ENCODE results near the gene PCBP3.
"Not testable (repeated sequence)": the region's sequence is repeated elsewhere in the genome, so short reads cannot be mapped to it uniquely, and the experiment has no call there.

Gene PCBP3

GRCh38 chr21:45874716-45875415 is 231.3 kb downstream of the PCBP3 start:
- no peak for TF ChIP-seq JUND (IDR thresholded peaks at IDR 0.05; ENCODE audit: low read depth)
- no peak for DNase-seq (ENCODE audit: low read depth in 1 of 2, low spot score in 1 of 2)
- in situ Hi-C loops (cut with HindIII; ENCODE audit: low pct_unique_long_range_greater_than_20kb, low sequenced_read_pairs) = no loop called here

GRCh38 chr21:45875416-45875760 is 231.9 kb downstream of the PCBP3 start:
- DNase-seq (ENCODE audit: low read depth in 1 of 2, low spot score in 1 of 2) = no peak
- no peak for TF ChIP-seq JUND (IDR thresholded peaks at IDR 0.05; ENCODE audit: low read depth)
- in situ Hi-C loops (cut with HindIII; ENCODE audit: low pct_unique_long_range_greater_than_20kb, low sequenced_read_pairs) = no loop called here

- TF ChIP-seq JUND (IDR thresholded peaks at IDR 0.05; ENCODE audit: low read depth) = no peak
- in situ Hi-C loops (cut with HindIII; ENCODE audit: low pct_unique_long_range_greater_than_20kb, low sequenced_read_pairs) = no loop called here
Measured at GRCh38 chr21:45875881-45876280, 232.4 kb downstream of the PCBP3 start.

GRCh38 chr21:45876381-45877170 is 233.1 kb downstream of the PCBP3 start:
- no peak for TF ChIP-seq JUND (IDR thresholded peaks at IDR 0.05; ENCODE audit: low read depth)
- DNase-seq (ENCODE audit: low read depth in 1 of 2, low spot score in 1 of 2) = no peak
- in situ Hi-C loops (cut with HindIII; ENCODE audit: low pct_unique_long_range_greater_than_20kb, low sequenced_read_pairs) = no loop called here

More at GRCh38 chr21:45875881-45876280, 232.4 kb downstream of the PCBP3 start:
- no peak for DNase-seq (ENCODE audit: low read depth in 1 of 2, low spot score in 1 of 2)

GRCh38 chr21:45877171-45877438 is 233.6 kb downstream of the PCBP3 start:
- no peak for TF ChIP-seq JUND (IDR thresholded peaks at IDR 0.05; ENCODE audit: low read depth)
- in situ Hi-C loops (cut with HindIII; ENCODE audit: low pct_unique_long_range_greater_than_20kb, low sequenced_read_pairs) = no loop called here
- DNase-seq (ENCODE audit: low read depth in 1 of 2, low spot score in 1 of 2) = no peak

- TF ChIP-seq JUND (IDR thresholded peaks at IDR 0.05; ENCODE audit: low read depth) = no peak
- in situ Hi-C loops (cut with HindIII; ENCODE audit: low pct_unique_long_range_greater_than_20kb, low sequenced_read_pairs) = no loop called here
- DNase-seq (ENCODE audit: low read depth in 1 of 2, low spot score in 1 of 2) = peak in 1 of 2 experiments; percentile 20
Measured at GRCh38 chr21:45877821-45878469, 234.4 kb downstream of the PCBP3 start.

DNA sequence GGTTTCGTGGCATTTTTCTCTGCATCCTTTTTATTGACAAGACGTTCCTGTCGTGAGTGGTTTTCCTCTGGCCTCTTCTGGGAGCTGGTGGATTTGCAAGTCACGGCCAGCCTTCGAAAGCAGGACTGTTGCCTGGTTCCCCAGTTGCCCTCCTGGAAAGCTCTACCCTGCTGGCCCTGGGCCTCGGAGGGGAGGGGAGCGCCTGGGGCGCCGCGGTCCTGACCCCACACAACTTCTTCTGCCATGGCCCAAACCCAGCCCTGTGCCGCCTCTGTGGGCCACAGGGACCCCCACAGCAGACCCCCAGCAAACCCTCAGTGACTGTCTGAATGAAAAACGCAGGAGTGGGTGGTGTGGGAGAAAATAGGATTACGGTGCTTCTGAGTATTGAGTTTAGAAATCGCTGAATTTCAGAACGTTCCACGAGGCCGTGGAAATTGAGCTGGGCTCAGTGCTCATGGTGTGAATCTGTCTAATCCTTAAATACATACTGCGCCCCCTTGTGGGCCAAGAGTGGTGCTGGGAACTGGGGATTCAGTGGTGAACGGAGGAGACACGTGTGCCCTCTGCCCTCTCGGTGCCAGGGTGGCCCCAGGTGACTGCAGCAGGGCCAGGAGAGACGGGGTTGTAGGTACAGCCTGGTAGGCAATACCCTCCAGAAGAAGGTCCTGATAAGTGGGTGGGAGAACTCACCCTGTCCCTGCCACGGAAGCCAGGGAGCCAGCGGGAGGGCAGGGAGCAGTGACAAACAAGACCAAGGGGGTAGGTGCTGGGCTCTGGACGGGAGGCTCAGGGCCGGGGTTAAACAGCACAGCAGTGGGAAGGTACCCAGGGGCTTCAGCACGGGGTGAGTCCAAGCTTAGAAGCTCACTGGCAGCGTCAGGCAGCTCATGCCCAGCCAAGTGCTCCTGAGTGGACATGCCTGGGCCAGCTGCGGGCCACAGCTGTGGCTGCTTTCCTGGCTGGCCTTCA is 236.9 kb downstream of the PCBP3 start:
- in situ Hi-C loops (cut with HindIII; ENCODE audit: low pct_unique_long_range_greater_than_20kb, low sequenced_read_pairs) = no loop called here
- TF ChIP-seq JUND (IDR thresholded peaks at IDR 0.05; ENCODE audit: low read depth) = no peak
- DNase-seq (ENCODE audit: low read depth in 1 of 2, low spot score in 1 of 2) = peak; percentile 63 to 88

DNA sequence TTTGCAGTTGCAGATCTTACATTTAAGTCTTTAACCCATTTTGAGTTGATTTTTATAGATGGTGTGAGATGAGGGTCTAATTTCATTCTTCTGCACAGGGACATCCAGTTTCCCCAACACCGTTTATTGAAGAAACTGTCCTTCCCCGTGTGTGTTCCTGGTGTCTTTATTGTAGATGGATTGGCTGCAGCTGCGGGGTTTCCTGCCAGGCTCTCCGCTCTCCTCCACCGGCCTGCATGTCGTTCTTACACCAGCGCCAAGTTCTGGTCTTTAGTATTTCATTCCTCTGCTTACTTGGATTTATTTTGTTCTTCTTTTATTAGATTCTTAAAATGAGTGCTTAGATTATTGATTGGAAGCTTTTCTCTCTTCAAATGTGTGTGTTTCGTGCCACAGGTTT is 239.1 kb downstream of the PCBP3 start:
- in situ Hi-C loops (cut with HindIII; ENCODE audit: low pct_unique_long_range_greater_than_20kb, low sequenced_read_pairs) = no loop called here
- DNase-seq (ENCODE audit: low read depth in 1 of 2, low spot score in 1 of 2) = no peak
- TF ChIP-seq JUND (IDR thresholded peaks at IDR 0.05; ENCODE audit: low read depth) = no peak

DNA sequence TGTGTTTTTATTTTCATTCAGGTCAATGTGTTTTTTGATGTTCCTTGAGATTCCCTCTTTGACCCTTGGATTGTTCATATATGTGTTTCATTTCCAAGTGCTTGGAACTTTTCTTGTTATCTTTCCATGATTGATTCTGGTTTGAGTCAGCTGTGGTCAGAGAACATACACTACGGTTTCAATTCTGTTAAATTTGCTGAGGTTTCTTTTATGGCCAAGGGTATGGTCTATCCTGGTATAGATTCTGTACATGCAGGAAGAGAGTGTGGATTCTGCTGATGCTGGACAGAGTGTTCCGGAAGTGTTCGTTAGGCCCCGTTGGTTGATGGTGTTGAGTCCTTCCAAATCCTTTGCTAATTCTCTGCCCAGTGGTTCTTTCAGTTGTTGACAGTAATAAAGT is 239.6 kb downstream of the PCBP3 start:
- in situ Hi-C loops (cut with HindIII; ENCODE audit: low pct_unique_long_range_greater_than_20kb, low sequenced_read_pairs) = no loop called here
- no peak for DNase-seq (ENCODE audit: low read depth in 1 of 2, low spot score in 1 of 2)
- no peak for TF ChIP-seq JUND (IDR thresholded peaks at IDR 0.05; ENCODE audit: low read depth)

- no peak for TF ChIP-seq JUND (IDR thresholded peaks at IDR 0.05; ENCODE audit: low read depth)
- in situ Hi-C loops (cut with HindIII; ENCODE audit: low pct_unique_long_range_greater_than_20kb, low sequenced_read_pairs) = no loop called here
Measured at GRCh38 chr21:45885597-45885929, 242.0 kb downstream of the PCBP3 start.

GRCh38 chr21:45885930-45886601 is 242.5 kb downstream of the PCBP3 start:
- in situ Hi-C loops (cut with HindIII; ENCODE audit: low pct_unique_long_range_greater_than_20kb, low sequenced_read_pairs) = not testable (repeated sequence)
- peak in 1 of 2 experiments; percentile 40 for DNase-seq (ENCODE audit: low read depth in 1 of 2, low spot score in 1 of 2)

More at GRCh38 chr21:45885597-45885929, 242.0 kb downstream of the PCBP3 start:
- DNase-seq (ENCODE audit: low read depth in 1 of 2, low spot score in 1 of 2) = no peak

- DNase-seq (ENCODE audit: low read depth in 1 of 2, low spot score in 1 of 2) = no peak
- in situ Hi-C loops (cut with HindIII; ENCODE audit: low pct_unique_long_range_greater_than_20kb, low sequenced_read_pairs) = no loop called here
- no peak for TF ChIP-seq JUND (IDR thresholded peaks at IDR 0.05; ENCODE audit: low read depth)
Measured at GRCh38 chr21:45886610-45887026, 243.1 kb downstream of the PCBP3 start.

All from T47D (cell line).